ENCODE results near the gene SSTR4. TPM values are rescaled to one million over a fixed set of nuclear protein-coding genes. Genes with fewer than 3 reads are reported as not detected.

The SSTR4 gene
- total and polyA plus RNA-seq, 9 donors, result 0.15 to 0.69 TPM; not detected in 7

- intact Hi-C loops (cut with DNase I), result no loop called here
- no peak for DNase-seq
- H3K27me3 ChIP-seq, result no peaks in the 10 kb centered on the region
- TF ChIP-seq EP300 (IDR thresholded peaks at IDR 0.05), result no peak
- no peak for TF ChIP-seq CTCF (IDR thresholded peaks at IDR 0.05)
- TF ChIP-seq POLR2A (IDR thresholded peaks at IDR 0.05), result no peak
- no peaks in the 10 kb centered on the region for H3K9me3 ChIP-seq
- no peak overlapping the region for H3K27ac ChIP-seq
- H3K4me1 ChIP-seq (ENCODE audit: insufficient read depth), result no peaks in the 10 kb centered on the region
- H3K4me3 ChIP-seq, result no peak overlapping the region
- no peaks in the 10 kb centered on the region for H3K36me3 ChIP-seq
- 48 to 69% (median 60%) methylated on average over 1 of the region's 1 CpG for WGBS, 3 donors
Measured at GRCh38 chr20:22995923-22996322, 39.2 kb upstream of the SSTR4 start.

- no peaks in the 10 kb centered on the region for H3K9me3 ChIP-seq
- no peaks in the 10 kb centered on the region for H3K4me1 ChIP-seq (ENCODE audit: insufficient read depth)
- no peaks in the 10 kb centered on the region for H3K27me3 ChIP-seq
- 39 to 68% (median 48%) methylated on average over 2 of the region's 2 CpGs for WGBS, 3 donors
- H3K4me3 ChIP-seq, result no peak overlapping the region
- intact Hi-C loops (cut with DNase I), result no loop called here
- H3K27ac ChIP-seq, result no peak overlapping the region
- no peaks in the 10 kb centered on the region for H3K36me3 ChIP-seq
- DNase-seq, result no peak
- no peak for TF ChIP-seq POLR2A (IDR thresholded peaks at IDR 0.05)
- no peak for TF ChIP-seq EP300 (IDR thresholded peaks at IDR 0.05)
- no peak for TF ChIP-seq CTCF (IDR thresholded peaks at IDR 0.05)
Measured at GRCh38 chr20:22998476-22998875, 36.6 kb upstream of the SSTR4 start.

- WGBS, 3 donors, result 83 to 86% (median 83%) methylated on average over 4 of the region's 4 CpGs
- no peak for DNase-seq
Measured at GRCh38 chr20:22999756-23000155, 35.4 kb upstream of the SSTR4 start.

GRCh38 chr20:23000232-23000947, 34.7 kb upstream of the SSTR4 start:
- no peaks in the 10 kb centered on the region for H3K4me1 ChIP-seq (ENCODE audit: insufficient read depth)
- no peak overlapping the region for H3K27ac ChIP-seq
- TF ChIP-seq EP300 (IDR thresholded peaks at IDR 0.05) (no peak), POLR2A (IDR thresholded peaks at IDR 0.05) (no peak), CTCF (IDR thresholded peaks at IDR 0.05) (no peak)
- H3K9me3 ChIP-seq, result no peaks in the 10 kb centered on the region
- no peak for DNase-seq
- no peaks in the 10 kb centered on the region for H3K27me3 ChIP-seq
- 48 to 64% (median 64%) methylated on average over 6 of the region's 6 CpGs for WGBS, 3 donors
- no peaks in the 10 kb centered on the region for H3K36me3 ChIP-seq
- no peak overlapping the region for H3K4me3 ChIP-seq
- intact Hi-C loops (cut with DNase I), result no loop called here

More at GRCh38 chr20:22999756-23000155, 35.4 kb upstream of the SSTR4 start:
- intact Hi-C loops (cut with DNase I), result no loop called here
- no peaks in the 10 kb centered on the region for H3K9me3 ChIP-seq
- H3K4me3 ChIP-seq, result no peak overlapping the region
- no peaks in the 10 kb centered on the region for H3K27me3 ChIP-seq
- no peak for TF ChIP-seq CTCF (IDR thresholded peaks at IDR 0.05)
- no peak for TF ChIP-seq EP300 (IDR thresholded peaks at IDR 0.05)
- no peak for TF ChIP-seq POLR2A (IDR thresholded peaks at IDR 0.05)
- H3K36me3 ChIP-seq, result no peaks in the 10 kb centered on the region
- no peak overlapping the region for H3K27ac ChIP-seq
- no peaks in the 10 kb centered on the region for H3K4me1 ChIP-seq (ENCODE audit: insufficient read depth)

Measured in ovary (tissue), 9 donors.